ENCODE measurements around the gene TSPAN15.

DNA sequence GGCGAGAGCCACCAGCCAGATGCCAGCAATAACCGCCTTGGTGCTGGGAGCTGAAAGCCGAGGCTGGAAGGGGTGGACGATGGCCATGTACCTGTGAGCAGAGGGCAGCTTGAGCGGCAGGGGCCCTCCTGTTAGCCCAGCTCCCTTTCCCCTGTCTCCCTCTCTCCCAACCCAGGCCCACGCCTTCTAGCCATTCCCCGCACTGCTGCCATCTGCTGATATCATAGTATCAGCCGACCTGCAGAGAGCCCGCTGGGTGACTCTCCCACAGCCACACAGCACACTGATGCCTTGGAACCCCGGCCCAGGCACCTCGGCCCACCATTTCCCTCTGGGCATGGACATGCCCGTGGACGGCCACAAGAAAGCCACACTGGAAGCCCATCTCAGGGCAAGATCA lies 36.2 kb upstream of the TSPAN15 start:
- TF ChIP-seq, protein P1, sequence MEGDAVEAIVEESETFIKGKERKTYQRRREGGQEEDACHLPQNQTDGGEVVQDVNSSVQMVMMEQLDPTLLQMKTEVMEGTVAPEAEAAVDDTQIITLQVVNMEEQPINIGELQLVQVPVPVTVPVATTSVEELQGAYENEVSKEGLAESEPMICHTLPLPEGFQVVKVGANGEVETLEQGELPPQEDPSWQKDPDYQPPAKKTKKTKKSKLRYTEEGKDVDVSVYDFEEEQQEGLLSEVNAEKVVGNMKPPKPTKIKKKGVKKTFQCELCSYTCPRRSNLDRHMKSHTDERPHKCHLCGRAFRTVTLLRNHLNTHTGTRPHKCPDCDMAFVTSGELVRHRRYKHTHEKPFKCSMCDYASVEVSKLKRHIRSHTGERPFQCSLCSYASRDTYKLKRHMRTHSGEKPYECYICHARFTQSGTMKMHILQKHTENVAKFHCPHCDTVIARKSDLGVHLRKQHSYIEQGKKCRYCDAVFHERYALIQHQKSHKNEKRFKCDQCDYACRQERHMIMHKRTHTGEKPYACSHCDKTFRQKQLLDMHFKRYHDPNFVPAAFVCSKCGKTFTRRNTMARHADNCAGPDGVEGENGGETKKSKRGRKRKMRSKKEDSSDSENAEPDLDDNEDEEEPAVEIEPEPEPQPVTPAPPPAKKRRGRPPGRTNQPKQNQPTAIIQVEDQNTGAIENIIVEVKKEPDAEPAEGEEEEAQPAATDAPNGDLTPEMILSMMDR (IDR thresholded peaks at IDR 0.05): no peak
- no peak for TF ChIP-seq POLR2A (IDR thresholded peaks at IDR 0.05)

All from right lobe of liver (tissue), 4 donors.